DOHH2 (cell line): Measurements from ENCODE around the gene KIF7.

Source experiments
- EZH2phosphoT487 ChIP-seq: fragments of 200-600 bp; sonication (generic); IDR thresholded peaks from 2 replicates; pipeline ENCODE4 v1.6.1; 2017; ENCODE audit warnings: borderline replicate concordance, mild to moderate bottlenecking, antibody characterized with exemption, low read length, moderate library complexity, mixed read lengths
- TF ChIP-seq, protein P1 (sequence below): fragments of 200-600 bp; sonication (generic); IDR thresholded peaks from one replicate; pipeline ENCODE4 v1.5.1; 2014; ENCODE audit warnings: antibody characterized with exemption, mild to moderate bottlenecking, low read depth, low read length; ENCODE audit not compliant: poor library complexity, severe bottlenecking

DNA sequence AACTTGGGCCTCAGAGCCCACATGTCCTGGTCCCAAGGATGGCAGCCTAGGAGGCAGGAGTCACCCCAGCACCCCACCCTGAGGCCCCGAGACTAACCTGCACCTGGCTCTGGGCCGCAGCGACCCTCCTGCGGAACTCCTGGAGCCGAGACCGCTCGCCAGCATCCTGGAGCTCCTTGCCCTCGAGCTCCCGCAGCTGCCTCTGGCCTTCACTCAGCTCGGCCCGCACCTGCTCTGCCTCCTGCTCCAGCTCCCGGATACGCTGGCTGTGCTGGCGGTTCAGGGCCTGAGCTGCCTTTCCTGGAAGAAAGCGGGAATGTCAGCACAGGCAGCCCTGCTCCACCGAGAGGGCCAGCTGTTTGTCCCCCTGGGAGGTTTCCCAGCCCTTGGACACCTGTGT is 13.2 kb downstream of the KIF7 start:
- TF ChIP-seq, protein P1, sequence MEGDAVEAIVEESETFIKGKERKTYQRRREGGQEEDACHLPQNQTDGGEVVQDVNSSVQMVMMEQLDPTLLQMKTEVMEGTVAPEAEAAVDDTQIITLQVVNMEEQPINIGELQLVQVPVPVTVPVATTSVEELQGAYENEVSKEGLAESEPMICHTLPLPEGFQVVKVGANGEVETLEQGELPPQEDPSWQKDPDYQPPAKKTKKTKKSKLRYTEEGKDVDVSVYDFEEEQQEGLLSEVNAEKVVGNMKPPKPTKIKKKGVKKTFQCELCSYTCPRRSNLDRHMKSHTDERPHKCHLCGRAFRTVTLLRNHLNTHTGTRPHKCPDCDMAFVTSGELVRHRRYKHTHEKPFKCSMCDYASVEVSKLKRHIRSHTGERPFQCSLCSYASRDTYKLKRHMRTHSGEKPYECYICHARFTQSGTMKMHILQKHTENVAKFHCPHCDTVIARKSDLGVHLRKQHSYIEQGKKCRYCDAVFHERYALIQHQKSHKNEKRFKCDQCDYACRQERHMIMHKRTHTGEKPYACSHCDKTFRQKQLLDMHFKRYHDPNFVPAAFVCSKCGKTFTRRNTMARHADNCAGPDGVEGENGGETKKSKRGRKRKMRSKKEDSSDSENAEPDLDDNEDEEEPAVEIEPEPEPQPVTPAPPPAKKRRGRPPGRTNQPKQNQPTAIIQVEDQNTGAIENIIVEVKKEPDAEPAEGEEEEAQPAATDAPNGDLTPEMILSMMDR = no peak
- no peak for TF ChIP-seq EZH2phosphoT487
